Lower leg skin (tissue), 4 donors: ENCODE data around the gene NSFL1C. TPM values are rescaled to one million over a fixed set of nuclear protein-coding genes. Genes with fewer than 3 reads are reported as not detected.
A peak's percentile ranks its signal among the peaks of the same experiment; 100 is the strongest.

Experiments used
- DNase-seq, 2 donors: peaks; one replicate each; pipeline ENCODE4 v3.0.0-alpha.2; 2019; ENCODE audit warnings: low spot score in 2 of 2
- H3K4me3 ChIP-seq: fragments of 200-600 bp; sonication (generic); 2 replicates; pipeline ENCODE4 v1.5.1; 2017; ENCODE audit warnings: mild to moderate bottlenecking, low read depth; ENCODE audit not compliant: poor library complexity, severe bottlenecking
- CTCF ChIP-seq, 3 donors: fragments of 450-650 bp; IDR thresholded peaks; one replicate each; pipeline ENCODE4 v1.5.1; 2016; ENCODE audit warnings: antibody characterized with exemption in 3 of 3, mild to moderate bottlenecking in 3 of 3, moderate library complexity in 2 of 3
- POLR2A ChIP-seq, 2 donors: fragments of 450-650 bp; IDR thresholded peaks; one replicate each; pipeline ENCODE4 v1.6.1; 2016 to 2017; ENCODE audit warnings: antibody characterized with exemption in 2 of 2, mild to moderate bottlenecking in 1 of 2, moderate library complexity in 1 of 2
- WGBS, 2 donors: methylation state at CpG; one replicate each; pipeline ENCODE4 v1.1.5; 2018; 5-methylcytosine and 5-hydroxymethylcytosine counted together
- intact Hi-C: fragments of 100-400 bp; cut with DNase I; formaldehyde crosslinking; loops from one replicate; pipeline ENCODE4 v1.15.0; 2023; ENCODE audit warnings: low total_unique reads
- total RNA-seq, 4 donors: library from RNA; depleted of rRNA; stranded (reverse); fragments of >200 nt; gene quantifications; one replicate each; pipeline ENCODE4 v1.1.0, GENCODE V29; 2016

The NSFL1C gene
- total RNA-seq, 4 donors from 2014 or later: 56.9 to 76.2 (median 63.5) TPM

GRCh38 chr20:1426231-1426849, 40.3 kb downstream of the NSFL1C start:
- 66 to 71% methylated on average over 4 of the region's 4 CpGs for WGBS, 2 donors
- TF ChIP-seq CTCF (IDR thresholded peaks at IDR 0.05): no peak
- no peak for TF ChIP-seq POLR2A (IDR thresholded peaks at IDR 0.05)
- intact Hi-C loops: no loop called here
- DNase-seq: no peak
- H3K4me3 ChIP-seq: no peak overlapping the region

GRCh38 chr20:1424336-1424735, 42.3 kb downstream of the NSFL1C start:
- H3K4me3 ChIP-seq: no peak overlapping the region
- WGBS, 2 donors: 35 to 36% methylated on average over 1 of the region's 1 CpG
- no peak for DNase-seq
- intact Hi-C loops: no loop called here
- TF ChIP-seq POLR2A (IDR thresholded peaks at IDR 0.05) (no peak), CTCF (IDR thresholded peaks at IDR 0.05) (no peak)

GRCh38 chr20:1423625-1424106, 43.0 kb downstream of the NSFL1C start:
- WGBS, 2 donors: 34 to 40% methylated on average over 7 of the region's 7 CpGs
- no peak overlapping the region for H3K4me3 ChIP-seq
- TF ChIP-seq POLR2A (IDR thresholded peaks at IDR 0.05) (no peak), CTCF (IDR thresholded peaks at IDR 0.05) (no peak)
- intact Hi-C loops: no loop called here
- DNase-seq: peak in 1 of 2 donors; percentile 34

- intact Hi-C loops: no loop called here
- H3K4me3 ChIP-seq: no peak overlapping the region
- DNase-seq: no peak
- 86 to 89% methylated on average over 6 of the region's 6 CpGs for WGBS, 2 donors
- TF ChIP-seq POLR2A (IDR thresholded peaks at IDR 0.05): no peak
- no peak for TF ChIP-seq CTCF (IDR thresholded peaks at IDR 0.05)
Observed at GRCh38 chr20:1423206-1423605, 43.4 kb downstream of the NSFL1C start.

- intact Hi-C loops: no loop called here
- no peak overlapping the region for H3K4me3 ChIP-seq
- TF ChIP-seq CTCF (IDR thresholded peaks at IDR 0.05): no peak
- TF ChIP-seq POLR2A (IDR thresholded peaks at IDR 0.05): no peak
- DNase-seq: no peak
- 42 to 54% methylated on average over 3 of the region's 3 CpGs for WGBS, 2 donors
Observed at GRCh38 chr20:1422753-1423152, 43.9 kb downstream of the NSFL1C start.

GRCh38 chr20:1420066-1420465, 46.6 kb downstream of the NSFL1C start:
- TF ChIP-seq CTCF (IDR thresholded peaks at IDR 0.05) (no peak), POLR2A (IDR thresholded peaks at IDR 0.05) (no peak)
- DNase-seq: no peak
- WGBS, 2 donors: 89 to 94% methylated on average over 4 of the region's 4 CpGs
- intact Hi-C loops: no loop called here
- H3K4me3 ChIP-seq: no peak overlapping the region
